K562 (cell line): ENCODE measurements around the gene PLAC8L1. TPM values are rescaled to one million over a fixed set of nuclear protein-coding genes. Genes with fewer than 3 reads are reported as not detected.
A peak's percentile ranks its signal among the peaks of the same experiment; 100 is the strongest.

Experiments used
- ATAC-seq: fragments of 200-7000 bp; cut with Tn5 transposase; 3 replicates; pipeline ENCODE4 v1.9.1; 2020; ENCODE audit warnings: moderate library complexity
- BruUV-seq: library from RNA; stranded (reverse); fragments of 400-500 nt; replicated peaks from 2 replicates; lab custom pipeline; 2021; lab: Mats Ljungman, UMichigan
- CTCF ChIA-PET: fragments of 300-600 bp; formaldehyde crosslinking; extraction: SDS; loops from one replicate; lab custom pipeline; 2021; ENCODE audit warnings: low intra/inter-chr PET ratio; lab: Yijun Ruan, JAX
- POLR2A ChIA-PET: fragments of 300-600, 350-650 bp; sonication (Branson Sonifier 250); formaldehyde crosslinking; extraction: SDS; loops from one replicate; lab custom pipeline; 2021; ENCODE audit warnings: antibody characterized with exemption, inconsistent platforms; lab: Yijun Ruan, JAX
- DNase-seq, 4 experiments: peaks; one replicate each; pipeline versions ENCODE4 v3.0.0 to v3.0.0-alpha.2; 2011 to 2018; ENCODE audit warnings: low spot score in 3 of 4, mixed read lengths in 3 of 4; ENCODE audit errors: extremely low read depth in 1 of 4
- FAIRE-seq: peaks from 2 replicates; lab custom pipeline; 2011; peaks lifted over from hg19 to GRCh38; lab: Jason Lieb, UNC
- H2AFZ ChIP-seq: 2 replicates; pipeline ENCODE4 v1.6.0; 2011; ENCODE audit warnings: low read depth, low read length, control low read depth, inconsistent platforms
- H3K27ac ChIP-seq: fragments of 200-600 bp; 3 replicates; pipeline ENCODE4 v1.8.0; 2011; ENCODE audit warnings: low read depth, mild to moderate bottlenecking, control low read depth, inconsistent platforms, low read length, moderate library complexity, mixed read lengths; ENCODE audit errors: extremely low read depth
- H3K27me3 ChIP-seq, 2 experiments: fragments of 300-600 bp in 1 of 2; 2 replicates in 1 of 2; 3 replicates in 1 of 2; pipeline versions ENCODE4 v1.6.0 to v1.8.0; 2011; ENCODE audit warnings: inconsistent platforms in 2 of 2, low read length in 2 of 2, mild to moderate bottlenecking in 1 of 2, mixed read lengths in 1 of 2, moderate library complexity in 1 of 2; ENCODE audit not compliant: control insufficient read depth in 2 of 2, insufficient read depth in 2 of 2
- H3K36me3 ChIP-seq: fragments of 300-600 bp; 3 replicates; pipeline ENCODE4 v1.8.0; 2011; ENCODE audit warnings: mild to moderate bottlenecking, low read length, inconsistent platforms; ENCODE audit not compliant: control insufficient read depth, insufficient read depth
- H3K4me1 ChIP-seq, 2 experiments: fragments of 200-600 bp in 1 of 2; replicated peaks in 1 of 2; 2 replicates in 1 of 2; 3 replicates in 1 of 2; pipeline versions ENCODE4 v1.5.1 to v1.8.0; 2011; ENCODE audit warnings: inconsistent platforms in 2 of 2, low read length in 2 of 2, mild to moderate bottlenecking in 1 of 2, mixed read lengths in 1 of 2, moderate library complexity in 1 of 2; ENCODE audit not compliant: control insufficient read depth in 2 of 2, insufficient read depth in 2 of 2
- H3K4me2 ChIP-seq: 2 replicates; pipeline ENCODE4 v1.6.1; 2011; ENCODE audit warnings: low read length, control low read depth, inconsistent platforms, mixed read lengths; ENCODE audit not compliant: insufficient read depth
- H3K4me3 ChIP-seq: fragments of 200-600 bp; sonication (generic), shearing (Covaris generic); 2 replicates; pipeline ENCODE4 v1.5.1; 2016; ENCODE audit warnings: control low read depth, inconsistent platforms
- H3K79me2 ChIP-seq: fragments of 200-600 bp; 3 replicates; pipeline ENCODE4 v1.8.0; 2011; ENCODE audit warnings: low read length, inconsistent platforms; ENCODE audit not compliant: control insufficient read depth, insufficient read depth
- H3K9ac ChIP-seq, 2 experiments: 2 replicates each; pipeline versions ENCODE4 v1.6.0 to v1.6.1; 2011; ENCODE audit warnings: low read depth in 2 of 2, low read length in 2 of 2, control low read depth in 1 of 2, inconsistent platforms in 1 of 2, mild to moderate bottlenecking in 1 of 2, mixed read lengths in 1 of 2; ENCODE audit not compliant: insufficient read depth in 1 of 2
- H3K9me1 ChIP-seq: one replicate; pipeline ENCODE4 v1.6.0; 2011; ENCODE audit warnings: inconsistent platforms, mild to moderate bottlenecking, low read length, moderate library complexity; ENCODE audit not compliant: control insufficient read depth, insufficient read depth
- H3K9me3 ChIP-seq: replicated peaks from 2 replicates; pipeline ENCODE4 v1.5.1; 2011; ENCODE audit warnings: low read depth, low read length, inconsistent platforms; ENCODE audit not compliant: control insufficient read depth, insufficient read depth
- H4K20me1 ChIP-seq: replicated peaks from 2 replicates; pipeline ENCODE4 v1.6.1; 2011; ENCODE audit warnings: low read length, inconsistent platforms, mixed read lengths; ENCODE audit not compliant: control insufficient read depth, insufficient read depth
- CEBPG ChIP-seq, 3 experiments: fragments of 200-800 bp in 1 of 3; sonication (Bioruptor generic) in 1 of 3; sonication (generic) in 1 of 3; formaldehyde crosslinking in 1 of 3; IDR thresholded peaks in 2 of 3; conservative IDR thresholded peaks in 1 of 3; 2 replicates each; pipeline versions ENCODE4 v1.6.1 to v1.8.0; 2016 to 2022; ENCODE audit warnings: missing compliant biosample characterization in 2 of 3, missing genetic modification characterization in 2 of 3, mild to moderate bottlenecking in 1 of 3, missing genetic modification reagents in 1 of 3
- L3MBTL2 ChIP-seq: fragments of 450-650 bp; IDR thresholded peaks from 2 replicates; pipeline ENCODE4 v1.6.1; 2016; ENCODE audit warnings: mild to moderate bottlenecking, moderate library complexity
- NCOR1 ChIP-seq: fragments of 450-650 bp; IDR thresholded peaks from 2 replicates; pipeline ENCODE4 v1.6.1; 2016; ENCODE audit warnings: mild to moderate bottlenecking, moderate library complexity
- STAT5B ChIP-seq: fragments of 250-450 bp; sonication (Bioruptor Pico); IDR thresholded peaks from 2 replicates; pipeline ENCODE4 v1.8.0; 2021; ENCODE audit warnings: mild to moderate bottlenecking, inconsistent platforms
- TAF15 ChIP-seq: fragments of 200-400 bp; formaldehyde crosslinking; IDR thresholded peaks from 2 replicates; pipeline ENCODE4 v1.6.1; 2017; ENCODE audit warnings: mild to moderate bottlenecking, low read depth, low read length, moderate library complexity
- ZBTB1 ChIP-seq: sonication (generic); formaldehyde crosslinking; IDR thresholded peaks from 2 replicates; pipeline ENCODE4 v1.8.1; 2023; ENCODE audit warnings: missing genetic modification reagents, low read depth, mild to moderate bottlenecking, borderline replicate concordance
- ZNF41 ChIP-seq: fragments of 250-450 bp; sonication (Bioruptor Pico); conservative IDR thresholded peaks from 2 replicates; pipeline ENCODE4 v1.4.0; 2020; ENCODE audit warnings: mild to moderate bottlenecking
- WGBS: fragments of 100-300 bp; shearing (Covaris generic); methylation state at CpG from one replicate; pipeline ENCODE4 v1.1.6; 2016; ENCODE audit warnings: low coverage, mixed read lengths; ENCODE audit not compliant: insufficient coverage; ENCODE audit errors: missing lambda C conversion rate; 5-methylcytosine and 5-hydroxymethylcytosine counted together
- in situ Hi-C: fragments of 300-500 bp; cut with MboI; formaldehyde crosslinking; loops from 4 replicates; pipeline ENCODE4 v1.15.0; 2018; ENCODE audit warnings: inconsistent platforms, mixed read lengths
- intact Hi-C: fragments of 100-400 bp; cut with micrococcal nuclease; formaldehyde crosslinking; loops from 2 replicates; pipeline ENCODE4 v1.14.2; 2022
- polyA plus RNA-seq, 8 experiments: library from polyadenylated mRNA; depleted of rRNA in 4 of 8; stranded (reverse) in 5 of 8; unstranded in 3 of 8; fragments of >200 nt; fragmentation: Nextera tagmentation in 2 of 8; fragmentation: Illumina TruSeq in 1 of 8; extraction: Ambion mirVana in 2 of 8; extraction: Trizol in 1 of 8; gene quantifications; 2 replicates each; pipeline versions ENCODE4 v1.2.1 to v1.2.3, GENCODE V29; 2011 to 2014; ENCODE audit warnings: inconsistent platforms in 1 of 8, missing spikeins in 1 of 8
- total RNA-seq, 7 experiments: library from RNA; depleted of rRNA in 6 of 7; stranded (reverse); fragments of >200 nt in 6 of 7; fragmentation: Illumina TruSeq in 2 of 7; extraction: Trizol in 2 of 7; gene quantifications; 2 replicates each; pipeline versions ENCODE4 v1.2.1 to v1.2.3, GENCODE V29; 2011 to 2021; ENCODE audit warnings: low replicate concordance in 1 of 7
- TF ChIP-seq, protein P1 (sequence below), 2 experiments: fragments of 250-450 bp in 1 of 2; fragments of 450-650 bp in 1 of 2; sonication (Bioruptor Pico) in 1 of 2; IDR thresholded peaks; 2 replicates each; pipeline versions ENCODE4 v1.6.1 to v1.8.0; 2016 to 2021; ENCODE audit warnings: mild to moderate bottlenecking in 2 of 2, moderate library complexity in 2 of 2, missing compliant biosample characterization in 1 of 2, missing genetic modification characterization in 1 of 2

PLAC8L1 gene
- total and polyA plus RNA-seq, 9 of the 15 experiments (the other 6 are each of a cell fraction or from before 2014, with no cell fraction given): 0.10 to 0.43 (median 0.26) TPM; not detected in 3

DNA sequence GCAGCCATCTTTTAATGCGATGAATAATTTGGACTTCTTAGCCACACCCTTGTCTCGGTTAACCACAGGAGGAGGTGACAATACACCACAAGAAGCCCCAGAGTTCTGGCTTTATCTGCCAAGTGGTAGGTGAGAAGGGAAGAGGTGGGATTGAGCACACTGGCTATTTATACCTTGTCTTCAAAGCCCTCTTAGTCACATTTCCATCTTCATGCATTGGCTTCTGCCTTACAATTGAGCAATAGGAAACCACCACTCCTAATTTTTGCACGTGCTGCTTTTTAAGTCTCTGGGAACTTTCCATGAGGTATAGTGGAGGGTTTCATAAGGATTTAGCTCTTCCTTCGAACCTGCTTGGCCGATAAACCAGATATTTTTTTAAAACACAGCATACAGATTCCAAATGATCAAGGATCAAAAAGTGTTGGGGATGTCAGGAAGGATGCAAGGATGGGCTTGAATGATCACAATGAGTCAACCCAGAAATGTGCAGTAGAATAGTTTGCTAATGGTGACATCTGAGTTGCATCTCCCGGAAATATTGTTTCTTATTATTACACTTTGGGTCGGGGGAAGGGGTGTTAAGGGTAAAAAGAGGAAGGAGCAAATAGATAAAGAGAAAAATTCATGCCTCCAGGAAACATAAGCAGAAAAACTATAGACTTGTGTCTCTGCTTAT lies 25.5 kb downstream of the PLAC8L1 start:
- intact Hi-C loops (no loop called here), in situ Hi-C loops (no loop called here)
- H3K4me1 ChIP-seq: no peaks in the 10 kb centered on the region; a peak in 1 of 5 replicates
- BruUV-seq: no TSS peak
- ChIA-PET POLR2A (no interaction called here), CTCF (no interaction called here)
- ATAC-seq (peak; percentile 28; the same call in 2 of the 3 replicates), DNase-seq (no peak), FAIRE-seq (no peak)
- H3K79me2 ChIP-seq: no peaks in the 10 kb centered on the region
- 1% methylated on average over 7 of the region's 7 CpGs for WGBS
- H3K9ac ChIP-seq: no peak overlapping the region
- H3K9me3 ChIP-seq: no peaks in the 10 kb centered on the region
- no peaks in the 10 kb centered on the region for H3K36me3 ChIP-seq
- no peak overlapping the region for H3K4me3 ChIP-seq
- H3K27me3 ChIP-seq: peaks cover 17 to 41% of the 10 kb centered on the region in 2 experiments; a peak in 4 of 5 replicates
- H3K27ac ChIP-seq: no peak overlapping the region
- no peak overlapping the region for H3K4me2 ChIP-seq
- no peak for TF ChIP-seq STAT5B (CRISPR knock-in tag)
- TF ChIP-seq ZBTB1 (CRISPR knock-in tag): peak; percentile 29; the same call in 1 of the 2 replicates
- TF ChIP-seq, protein P1, sequence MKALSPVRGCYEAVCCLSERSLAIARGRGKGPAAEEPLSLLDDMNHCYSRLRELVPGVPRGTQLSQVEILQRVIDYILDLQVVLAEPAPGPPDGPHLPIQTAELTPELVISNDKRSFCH (CRISPR knock-in tag; IDR thresholded peaks at IDR 0.05): no peak
- TF ChIP-seq, protein P1 (tag; IDR thresholded peaks at IDR 0.05): no peak
- TF ChIP-seq L3MBTL2: no peak
- TF ChIP-seq NCOR1: no peak
- TF ChIP-seq ZNF41 (CRISPR knock-in tag): no peak
- no peak for TF ChIP-seq TAF15
- no peak for TF ChIP-seq CEBPG (CRISPR knock-in tag; IDR thresholded peaks at IDR 0.05)
- peak in 1 of 2 experiments; percentile 51; a peak in 2 of 4 replicates for TF ChIP-seq CEBPG (tag; conservative IDR thresholded peaks at IDR 0.05 in 1 of 2, IDR thresholded peaks at IDR 0.05 in 1 of 2)
- H2AFZ ChIP-seq: no peak overlapping the region
- no peaks in the 10 kb centered on the region for H3K9me1 ChIP-seq
- no peaks in the 10 kb centered on the region for H4K20me1 ChIP-seq
